CD4-positive, alpha-beta T cell treated with Interleukin-17A for 4 hours (primary cell): ENCODE data around the gene ZDHHC11B.
"Not testable (repeated sequence)": the region's sequence is repeated elsewhere in the genome, so short reads cannot be mapped to it uniquely, and the experiment has no call there.

Experiments
- DNase-seq: peaks from one replicate; pipeline ENCODE4 v3.0.0-alpha.2; 2020; ENCODE audit warnings: mixed read lengths

ZDHHC11B gene

GRCh38 chr5:683551-684481 is 100.7 kb downstream of the ZDHHC11B start:
- DNase-seq: no peak

DNA sequence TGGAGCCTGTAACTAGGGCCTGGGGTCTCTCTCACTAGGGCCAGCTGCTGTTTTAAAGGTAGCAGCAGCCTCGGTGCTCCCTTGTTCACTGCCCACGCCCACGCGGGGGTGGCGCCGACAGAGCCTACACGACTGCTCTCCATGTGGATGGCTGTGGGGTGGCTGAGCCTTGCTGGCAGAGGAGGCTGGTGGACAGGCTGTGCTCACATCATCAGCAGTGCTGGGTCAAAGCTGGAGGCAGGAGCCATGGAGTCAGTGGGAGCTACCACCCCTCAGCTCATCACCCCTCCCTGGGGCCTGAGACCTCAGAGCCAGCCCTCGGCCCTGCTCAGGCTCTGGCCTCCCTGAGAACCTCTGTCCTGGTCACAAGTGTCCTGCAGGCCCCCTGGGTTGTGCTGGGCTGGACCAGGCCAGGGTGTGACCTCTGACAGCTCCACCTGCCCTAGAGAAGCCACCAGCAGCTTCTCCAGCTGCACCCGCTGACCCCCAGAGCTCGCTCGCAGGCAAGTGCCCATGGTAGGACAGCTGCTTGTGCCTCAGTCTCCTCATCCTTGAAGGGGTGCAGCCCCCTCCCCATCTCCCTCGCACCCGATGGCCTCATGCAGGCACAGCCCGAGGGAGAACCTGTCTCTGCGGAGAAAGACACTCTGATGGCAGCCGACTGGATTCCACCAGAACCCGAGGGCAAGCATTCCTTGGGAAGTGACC is 101.7 kb downstream of the ZDHHC11B start:
- not testable (repeated sequence) for DNase-seq

- DNase-seq: not testable (repeated sequence)
Measured at GRCh38 chr5:682216-682615, 102.3 kb downstream of the ZDHHC11B start.

GRCh38 chr5:681317-682191 is 103.0 kb downstream of the ZDHHC11B start:
- DNase-seq: not testable (repeated sequence)

GRCh38 chr5:680836-681235 is 103.7 kb downstream of the ZDHHC11B start:
- DNase-seq: not testable (repeated sequence)

- not testable (repeated sequence) for DNase-seq
Measured at GRCh38 chr5:680118-680795, 104.3 kb downstream of the ZDHHC11B start.

GRCh38 chr5:679166-679895 is 105.2 kb downstream of the ZDHHC11B start:
- DNase-seq: not testable (repeated sequence)

- not testable (repeated sequence) for DNase-seq
Measured at GRCh38 chr5:678521-678920, 106.0 kb downstream of the ZDHHC11B start.

- no peak for DNase-seq
Measured at GRCh38 chr5:677131-678101, 107.1 kb downstream of the ZDHHC11B start.

- DNase-seq: no peak
Measured at GRCh38 chr5:676699-677076, 107.8 kb downstream of the ZDHHC11B start.

- DNase-seq: no peak
Measured at GRCh38 chr5:675871-676698, 108.4 kb downstream of the ZDHHC11B start.

DNA sequence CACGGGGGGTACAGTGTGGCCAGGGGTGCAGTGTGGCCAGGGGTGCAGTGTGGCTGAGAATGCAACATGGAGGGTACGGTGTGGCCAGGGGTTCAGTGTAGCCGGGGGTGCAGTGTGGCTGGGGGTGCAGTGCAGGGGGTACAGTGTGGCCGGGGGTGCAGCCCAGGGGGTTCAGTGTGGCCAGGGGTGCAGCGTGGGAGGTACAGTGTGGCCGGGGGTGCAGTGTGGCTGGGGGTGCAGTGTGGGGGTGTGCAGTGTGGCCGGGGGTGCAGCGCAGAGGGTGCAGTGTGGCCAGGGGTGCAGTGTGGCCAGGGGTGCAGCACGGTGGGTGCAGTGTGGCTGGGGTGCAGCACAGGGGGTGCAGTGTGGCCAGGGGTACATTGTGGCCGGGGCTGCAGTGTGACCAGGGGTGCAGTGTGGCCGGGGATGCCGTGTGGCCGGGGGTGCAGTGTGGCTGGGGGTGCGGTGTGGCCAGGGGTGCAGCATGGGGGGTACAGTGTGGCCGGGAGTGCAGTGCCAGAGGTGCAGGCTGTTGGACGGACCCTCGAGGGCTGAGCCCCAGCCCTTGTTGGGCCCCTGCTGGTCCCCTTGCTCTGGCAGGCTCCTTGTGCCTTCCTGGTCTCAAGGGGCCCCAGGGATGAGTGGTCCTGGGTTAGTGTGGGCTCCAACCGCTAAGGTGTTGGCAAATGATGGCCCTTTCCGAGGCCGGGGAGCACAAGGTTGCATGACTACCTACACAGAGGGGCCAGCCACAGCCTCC is 109.2 kb downstream of the ZDHHC11B start:
- no peak for DNase-seq

DNA sequence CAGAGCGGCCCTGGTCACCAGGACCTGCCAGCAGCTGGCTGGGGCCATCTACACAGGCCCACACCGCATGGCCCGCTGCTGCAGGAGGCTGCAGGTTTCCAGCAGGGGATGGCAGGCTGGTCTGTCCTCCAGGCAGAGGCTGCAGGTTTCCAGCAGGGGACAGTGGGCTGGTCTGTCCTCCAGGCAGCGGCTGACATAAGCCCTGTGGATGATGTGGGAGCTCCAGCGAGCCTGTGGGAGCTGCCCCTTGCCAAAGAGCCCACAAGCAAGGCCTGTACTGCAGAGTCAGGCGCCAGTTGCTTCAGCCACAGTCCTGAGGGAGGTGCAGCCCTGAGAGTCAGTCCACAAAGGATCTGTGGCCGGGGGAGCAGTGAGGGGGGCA is 109.9 kb downstream of the ZDHHC11B start:
- no peak for DNase-seq

GRCh38 chr5:673831-674629 is 110.5 kb downstream of the ZDHHC11B start:
- no peak for DNase-seq

- no peak for DNase-seq
Measured at GRCh38 chr5:673161-673830, 111.2 kb downstream of the ZDHHC11B start.

GRCh38 chr5:672329-673160 is 112.0 kb downstream of the ZDHHC11B start:
- peak; percentile 79 for DNase-seq
